Lung (tissue), 12 donors: ENCODE measurements around the gene RAB3IP. TPM values are rescaled to one million over a fixed set of nuclear protein-coding genes. Genes with fewer than 3 reads are reported as not detected.
"Not testable (repeated sequence)": the region's sequence is repeated elsewhere in the genome, so short reads cannot be mapped to it uniquely, and the experiment has no call there.

Source experiments
- ATAC-seq: fragments of 200-7000 bp; cut with Tn5 transposase; one replicate; pipeline ENCODE4 v1.9.1; 2020; ENCODE audit warnings: moderate number of reproducible peaks; ENCODE audit not compliant: insufficient read depth, low FRiP score
- DNase-seq, 3 donors: peaks; one replicate each; pipeline ENCODE4 v3.0.0-alpha.2; 2013 to 2017
- H3K27ac ChIP-seq, 2 donors: one replicate each; pipeline ENCODE4 v1.5.1; 2013; ENCODE audit warnings: mild to moderate bottlenecking in 2 of 2, moderate library complexity in 2 of 2, control low read depth in 1 of 2, inconsistent platforms in 1 of 2, low read depth in 1 of 2, low read length in 1 of 2
- H3K27me3 ChIP-seq, 3 donors: one replicate each; pipeline ENCODE4 v1.5.1; 2013; ENCODE audit warnings: low read length in 2 of 3; ENCODE audit not compliant: control insufficient read depth in 3 of 3, insufficient read depth in 3 of 3
- H3K36me3 ChIP-seq, 4 donors: one replicate each; pipeline ENCODE4 v1.5.1; 2013; ENCODE audit warnings: low read length in 4 of 4, mild to moderate bottlenecking in 1 of 4, moderate library complexity in 1 of 4; ENCODE audit not compliant: control insufficient read depth in 4 of 4, insufficient read depth in 4 of 4
- H3K4me1 ChIP-seq, 5 donors: one replicate each; pipeline ENCODE4 v1.5.1; 2013; ENCODE audit warnings: low read length in 5 of 5, mild to moderate bottlenecking in 2 of 5, moderate library complexity in 1 of 5; ENCODE audit not compliant: control insufficient read depth in 5 of 5, insufficient read depth in 5 of 5
- H3K4me3 ChIP-seq: one replicate; pipeline ENCODE4 v1.5.1; 2013; ENCODE audit warnings: mild to moderate bottlenecking, control low read depth, moderate library complexity
- H3K9ac ChIP-seq, 2 donors: one replicate each; pipeline ENCODE4 v1.5.1; 2013; ENCODE audit warnings: low read length in 2 of 2, control low read depth in 1 of 2; ENCODE audit not compliant: insufficient read depth in 1 of 2
- H3K9me3 ChIP-seq, 4 donors: one replicate each; pipeline ENCODE4 v1.5.1; 2013; ENCODE audit warnings: low read length in 3 of 4, mild to moderate bottlenecking in 1 of 4, moderate library complexity in 1 of 4; ENCODE audit not compliant: control insufficient read depth in 4 of 4, insufficient read depth in 3 of 4
- WGBS, 2 donors: extraction: QIAGEN DNeasy Blood & Tissue Kit; methylation state at CpG; one replicate each; pipeline ENCODE4 v1.1.7; 2013; 5-methylcytosine and 5-hydroxymethylcytosine counted together
- polyA plus RNA-seq, 2 donors: library from polyadenylated mRNA; stranded (reverse); fragments of 200-250 nt; gene quantifications; one replicate each; pipeline ENCODE4 v1.2.1, GENCODE V29; 2013
- total RNA-seq, 2 donors: library from RNA; depleted of rRNA in 1 of 2; stranded (reverse); fragments of >200 nt in 1 of 2; gene quantifications; one replicate each; pipeline ENCODE4 v1.2.1, GENCODE V29; 2014 to 2021
- TF ChIP-seq, protein P1 (sequence below): IDR thresholded peaks from 2 replicates; pipeline ENCODE4 v1.5.1; 2012; ENCODE audit warnings: mild to moderate bottlenecking; ENCODE audit errors: control extremely low read depth, extremely low read depth
- donor health status: control.
- donor health status: control.
- donor health status: Bipolar disorder and iron deficiency.
- donor health status: healthy.
- donor health status: DM: yes; HTN: yes; CAD: no.

The RAB3IP gene
- total and polyA plus RNA-seq, 4 donors, result 13.2 to 77.0 (median 30.5) TPM

DNA sequence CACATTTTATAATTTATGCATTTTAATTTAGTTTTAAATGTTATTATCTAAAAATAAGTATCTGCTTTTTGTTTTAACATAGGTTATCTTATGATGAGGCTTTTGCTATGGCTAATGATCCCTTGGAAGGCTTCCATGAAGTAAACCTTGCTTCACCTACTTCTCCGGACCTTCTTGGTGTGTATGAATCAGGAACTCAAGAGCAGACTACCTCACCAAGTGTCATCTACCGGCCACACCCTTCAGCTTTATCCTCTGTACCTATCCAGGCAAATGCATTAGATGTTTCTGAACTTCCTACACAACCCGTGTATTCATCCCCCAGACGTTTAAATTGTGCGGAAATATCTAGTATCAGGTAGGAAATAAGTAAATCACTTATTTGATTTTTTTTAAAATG is 16.6 kb downstream of the RAB3IP start:
- WGBS, 2 donors, result 92 to 96% methylated on average over 5 of the region's 5 CpGs
- TF ChIP-seq, protein P1, sequence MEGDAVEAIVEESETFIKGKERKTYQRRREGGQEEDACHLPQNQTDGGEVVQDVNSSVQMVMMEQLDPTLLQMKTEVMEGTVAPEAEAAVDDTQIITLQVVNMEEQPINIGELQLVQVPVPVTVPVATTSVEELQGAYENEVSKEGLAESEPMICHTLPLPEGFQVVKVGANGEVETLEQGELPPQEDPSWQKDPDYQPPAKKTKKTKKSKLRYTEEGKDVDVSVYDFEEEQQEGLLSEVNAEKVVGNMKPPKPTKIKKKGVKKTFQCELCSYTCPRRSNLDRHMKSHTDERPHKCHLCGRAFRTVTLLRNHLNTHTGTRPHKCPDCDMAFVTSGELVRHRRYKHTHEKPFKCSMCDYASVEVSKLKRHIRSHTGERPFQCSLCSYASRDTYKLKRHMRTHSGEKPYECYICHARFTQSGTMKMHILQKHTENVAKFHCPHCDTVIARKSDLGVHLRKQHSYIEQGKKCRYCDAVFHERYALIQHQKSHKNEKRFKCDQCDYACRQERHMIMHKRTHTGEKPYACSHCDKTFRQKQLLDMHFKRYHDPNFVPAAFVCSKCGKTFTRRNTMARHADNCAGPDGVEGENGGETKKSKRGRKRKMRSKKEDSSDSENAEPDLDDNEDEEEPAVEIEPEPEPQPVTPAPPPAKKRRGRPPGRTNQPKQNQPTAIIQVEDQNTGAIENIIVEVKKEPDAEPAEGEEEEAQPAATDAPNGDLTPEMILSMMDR, result no peak
- no peak for DNase-seq

DNA sequence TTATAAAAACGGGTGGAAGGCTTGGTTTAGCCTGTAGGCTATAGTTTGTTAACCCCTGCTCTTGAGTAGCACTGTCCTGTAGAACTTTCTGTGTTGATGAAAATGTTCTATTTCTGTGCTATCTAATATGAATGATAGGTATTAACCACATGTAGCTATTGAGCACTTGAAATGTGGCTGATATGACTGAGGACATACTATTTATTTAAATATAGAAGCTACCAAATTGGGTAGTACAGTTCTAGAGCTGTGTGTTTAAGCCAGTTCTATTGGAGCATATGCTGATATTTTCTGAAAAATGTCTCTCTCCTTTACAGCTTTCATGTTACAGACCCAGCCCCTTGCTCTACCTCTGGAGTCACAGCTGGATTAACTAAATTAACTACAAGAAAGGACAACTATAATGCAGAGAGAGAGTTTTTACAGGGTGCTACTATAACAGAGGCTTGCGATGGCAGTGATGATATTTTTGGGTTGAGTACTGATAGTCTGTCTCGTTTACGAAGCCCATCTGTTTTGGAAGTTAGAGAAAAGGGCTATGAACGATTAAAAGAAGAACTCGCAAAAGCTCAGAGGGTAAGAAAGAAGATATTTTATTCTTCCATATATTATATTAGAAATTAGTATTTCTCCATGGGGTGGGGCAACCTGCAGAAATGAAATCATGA is 17.6 kb downstream of the RAB3IP start:
- H3K36me3 ChIP-seq, result peaks cover 2 to 16% (median 8%) of the 10 kb centered on the region in 4 donors
- H3K9me3 ChIP-seq, result peaks cover 0 to 7% (median 1%) of the 10 kb centered on the region in 4 donors
- no peaks in the 10 kb centered on the region for H3K27me3 ChIP-seq
- DNase-seq (no peak), ATAC-seq (no peak)
- H3K27ac ChIP-seq, result no peak overlapping the region
- H3K4me1 ChIP-seq, result peaks cover 0 to under 1% (median 0%) of the 10 kb centered on the region in 5 donors
- H3K9ac ChIP-seq, result no peak overlapping the region
- H3K4me3 ChIP-seq, result no peak overlapping the region
- WGBS, 2 donors, result 92 to 97% methylated on average over 6 of the region's 6 CpGs
- TF ChIP-seq, protein P1, result no peak

More for the DNA sequence above, 16.6 kb downstream of the RAB3IP start:
- Histone ChIP-seq H3K4me1 (peaks cover 0 to 3% (median 0%) of the 10 kb centered on the region in 5 donors), H3K27ac (no peak overlapping the region), H3K36me3 (peaks cover 2 to 16% (median 8%) of the 10 kb centered on the region in 4 donors), H3K27me3 (no peaks in the 10 kb centered on the region), H3K9ac (no peak overlapping the region), H3K9me3 (peaks cover 0 to 3% (median 1%) of the 10 kb centered on the region in 4 donors), H3K4me3 (no peak overlapping the region)
- no peak for ATAC-seq

DNA sequence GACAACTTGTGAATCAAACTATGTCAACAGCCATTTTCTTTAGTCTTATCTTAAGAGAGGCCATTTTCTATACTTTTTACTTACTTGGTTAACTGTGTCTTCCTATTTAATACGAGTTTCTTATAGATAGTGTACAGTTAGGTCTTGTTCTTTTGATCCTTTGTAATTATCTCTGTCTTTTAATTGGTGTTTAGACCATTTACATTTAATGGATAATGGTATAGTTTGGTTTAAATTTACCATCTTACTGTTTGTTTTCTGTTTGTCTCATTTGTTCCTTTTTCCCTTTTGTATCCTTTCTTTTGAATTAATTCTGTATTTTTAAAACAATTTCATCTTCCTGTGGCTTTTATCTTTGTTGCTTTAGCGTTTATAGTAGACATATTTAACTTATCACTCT is 19.4 kb downstream of the RAB3IP start:
- Histone ChIP-seq H3K27ac (no peak overlapping the region), H3K27me3 (no peaks in the 10 kb centered on the region), H3K4me1 (no peaks in the 10 kb centered on the region), H3K9me3 (peaks cover 0 to 8% (median 2%) of the 10 kb centered on the region in 4 donors), H3K4me3 (no peak overlapping the region), H3K9ac (no peak overlapping the region), H3K36me3 (peaks cover 2 to 18% (median 8%) of the 10 kb centered on the region in 4 donors)
- WGBS, 2 donors, result 94 to 95% methylated on average over 2 of the region's 2 CpGs
- ATAC-seq (no peak), DNase-seq (no peak)
- TF ChIP-seq, protein P1, result no peak

DNA sequence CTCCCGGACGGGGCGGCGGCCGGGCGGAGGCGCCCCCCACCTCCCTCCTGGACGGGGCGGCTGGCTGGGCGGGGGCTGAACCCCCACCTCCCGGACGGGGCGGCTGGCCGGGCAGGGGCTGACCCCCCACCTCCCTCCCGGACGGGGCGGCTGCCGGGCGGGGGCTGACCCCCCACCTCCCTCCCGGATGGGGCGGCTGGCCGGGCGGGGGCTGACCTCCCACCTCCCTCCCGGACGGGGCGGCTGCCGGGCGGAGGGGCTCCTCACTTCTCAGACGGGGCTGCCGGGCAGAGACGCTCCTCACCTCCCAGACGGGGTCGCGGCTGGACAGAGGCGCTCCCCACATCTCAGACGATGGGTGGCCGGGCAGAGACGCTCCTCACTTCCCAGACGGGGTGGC is 20.9 kb downstream of the RAB3IP start:
- H3K4me3 ChIP-seq, DNase-seq, H3K4me1 ChIP-seq, H3K27ac ChIP-seq, H3K9ac ChIP-seq, H3K27me3 ChIP-seq, ATAC-seq: not testable (repeated sequence)
- peaks cover 2 to 22% (median 10%) of the 10 kb centered on the region in 4 donors for H3K36me3 ChIP-seq
- WGBS, 2 donors, result 97 to 99% methylated on average over 13 to 39 of the region's 39 CpGs
- peaks cover 0 to 10% (median 5%) of the 10 kb centered on the region in 4 donors for H3K9me3 ChIP-seq
